Measurements from ENCODE around the gene UPF3B.
A peak's percentile ranks its signal among the peaks of the same experiment; 100 is the strongest.

UPF3B gene

DNA sequence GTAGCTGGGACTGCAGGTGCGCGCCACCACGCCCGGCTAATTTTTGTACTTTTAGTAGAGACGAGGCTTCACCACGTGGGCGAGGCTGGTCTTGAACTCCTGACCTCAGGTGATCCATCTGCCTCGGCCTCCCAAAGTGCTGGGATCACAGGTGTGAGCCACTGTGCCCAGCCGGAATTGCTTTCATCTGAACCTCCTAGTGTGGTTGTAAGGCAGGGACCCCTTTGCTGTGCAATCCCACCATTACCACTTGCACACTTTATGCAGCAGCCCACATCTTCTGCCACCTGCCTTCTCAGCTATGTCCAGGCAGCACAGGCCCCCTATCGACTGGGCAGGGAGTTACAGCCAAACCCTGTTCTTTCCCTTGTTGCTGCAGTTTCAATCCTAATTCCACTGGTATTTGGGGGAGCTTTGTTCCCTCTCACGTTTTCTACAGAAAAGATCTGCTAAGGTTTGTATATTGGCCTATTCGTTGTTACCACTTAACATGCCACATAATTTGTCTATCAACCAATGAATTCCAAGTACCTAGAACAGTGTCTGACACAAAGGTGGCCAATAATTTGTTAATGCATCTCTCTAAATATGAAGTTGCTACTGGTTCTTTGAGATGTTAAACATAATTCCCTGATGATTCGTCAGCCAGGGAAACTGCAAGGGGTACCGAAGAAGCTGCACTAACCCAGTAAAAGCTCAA, 67.9 kb downstream of the UPF3B start:
- no peak for DNase-seq (ENCODE audit: low spot score)
- TF ChIP-seq, protein P1, sequence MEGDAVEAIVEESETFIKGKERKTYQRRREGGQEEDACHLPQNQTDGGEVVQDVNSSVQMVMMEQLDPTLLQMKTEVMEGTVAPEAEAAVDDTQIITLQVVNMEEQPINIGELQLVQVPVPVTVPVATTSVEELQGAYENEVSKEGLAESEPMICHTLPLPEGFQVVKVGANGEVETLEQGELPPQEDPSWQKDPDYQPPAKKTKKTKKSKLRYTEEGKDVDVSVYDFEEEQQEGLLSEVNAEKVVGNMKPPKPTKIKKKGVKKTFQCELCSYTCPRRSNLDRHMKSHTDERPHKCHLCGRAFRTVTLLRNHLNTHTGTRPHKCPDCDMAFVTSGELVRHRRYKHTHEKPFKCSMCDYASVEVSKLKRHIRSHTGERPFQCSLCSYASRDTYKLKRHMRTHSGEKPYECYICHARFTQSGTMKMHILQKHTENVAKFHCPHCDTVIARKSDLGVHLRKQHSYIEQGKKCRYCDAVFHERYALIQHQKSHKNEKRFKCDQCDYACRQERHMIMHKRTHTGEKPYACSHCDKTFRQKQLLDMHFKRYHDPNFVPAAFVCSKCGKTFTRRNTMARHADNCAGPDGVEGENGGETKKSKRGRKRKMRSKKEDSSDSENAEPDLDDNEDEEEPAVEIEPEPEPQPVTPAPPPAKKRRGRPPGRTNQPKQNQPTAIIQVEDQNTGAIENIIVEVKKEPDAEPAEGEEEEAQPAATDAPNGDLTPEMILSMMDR (IDR thresholded peaks at IDR 0.05; ENCODE audit: extremely low read depth, missing control alignments), result peak; percentile 49

All from GM20000 (cell line).